Gastrocnemius medialis (tissue), 4 donors: ENCODE measurements around the gene ATP6V0B. TPM values are rescaled to one million over a fixed set of nuclear protein-coding genes. Genes with fewer than 3 reads are reported as not detected.
A peak's percentile ranks its signal among the peaks of the same experiment; 100 is the strongest.

ENCODE experiments used
- ATAC-seq, 2 donors: fragments of 150-250 bp; one replicate each; pipeline ENCODE4 v1.9.1; 2016
- DNase-seq, 2 donors: peaks; one replicate each; pipeline ENCODE4 v3.0.0-alpha.2; 2019
- H3K27ac ChIP-seq, 4 donors: fragments of 200-600 bp; sonication (generic); 1 replicate in 1 of 4; 2 replicates in 3 of 4; pipeline ENCODE4 v1.5.1; 2016 to 2018; ENCODE audit warnings: mild to moderate bottlenecking in 2 of 4, moderate library complexity in 1 of 4
- H3K27me3 ChIP-seq, 3 donors: fragments of 200-600 bp; sonication (generic) in 2 of 3; 1 replicate in 1 of 3; 2 replicates in 2 of 3; pipeline versions ENCODE4 v1.5.1 to v1.6.0; 2016 to 2019; ENCODE audit warnings: mild to moderate bottlenecking in 1 of 3, moderate library complexity in 1 of 3
- H3K36me3 ChIP-seq, 2 donors: fragments of 200-600 bp; sonication (generic) in 1 of 2; one replicate each; pipeline ENCODE4 v1.5.1; 2017 to 2018
- H3K4me1 ChIP-seq, 2 donors: fragments of 200-600 bp; sonication (generic) in 1 of 2; one replicate each; pipeline ENCODE4 v1.5.1; 2016 to 2017; ENCODE audit warnings: mild to moderate bottlenecking in 2 of 2
- H3K4me3 ChIP-seq, 4 donors: fragments of 200-600 bp; sonication (generic) in 3 of 4; 1 replicate in 1 of 4; 2 replicates in 3 of 4; pipeline ENCODE4 v1.5.1; 2016 to 2019; ENCODE audit warnings: mild to moderate bottlenecking in 2 of 4
- H3K9me3 ChIP-seq, 3 donors: fragments of 200-600 bp; sonication (generic) in 2 of 3; 1 replicate in 1 of 3; 2 replicates in 2 of 3; pipeline ENCODE4 v1.5.1; 2016 to 2019
- CTCF ChIP-seq, 5 experiments: fragments of 450-650 bp in 3 of 5; fragments of 200-600 bp in 2 of 5; sonication (generic) in 2 of 5; IDR thresholded peaks in 4 of 5; conservative IDR thresholded peaks in 1 of 5; 1 replicate in 4 of 5; 2 replicates in 1 of 5; pipeline ENCODE4 v1.5.1; 2016 to 2019; ENCODE audit warnings: antibody characterized with exemption in 5 of 5, mild to moderate bottlenecking in 3 of 5, moderate library complexity in 3 of 5
- POLR2A ChIP-seq, 2 donors: fragments of 450-650 bp; IDR thresholded peaks; one replicate each; pipeline ENCODE4 v1.6.1; 2017; ENCODE audit warnings: antibody characterized with exemption in 2 of 2, mild to moderate bottlenecking in 2 of 2, moderate library complexity in 2 of 2
- in situ Hi-C, 4 donors: fragments of 200-750 bp; cut with MboI; loops; one replicate each; pipeline versions ENCODE4 v1.15.0 to v1.8.0; 2017; ENCODE audit warnings: low sequenced_read_pairs in 4 of 4
- intact Hi-C: fragments of 100-400 bp; cut with DNase I; formaldehyde crosslinking; loops from one replicate; pipeline ENCODE4 v1.15.1; 2023; ENCODE audit warnings: low total_unique reads
- total RNA-seq, 4 donors: library from RNA; depleted of rRNA; stranded (reverse); fragments of >200 nt; gene quantifications; one replicate each; pipeline versions ENCODE4 v1.1.0 to v1.2.3, GENCODE V29; 2016

The ATP6V0B gene
- total RNA-seq, 4 donors from 2014 or later = 156 to 242 (median 195) TPM

GRCh38 chr1:43953361-43953760 is 21.4 kb upstream of the ATP6V0B start:
- in situ Hi-C loops = no loop called here
- DNase-seq (no peak), ATAC-seq (no peak)
- Histone ChIP-seq H3K4me3 (no peak overlapping the region), H3K9me3 (no peaks in the 10 kb centered on the region), H3K4me1 (peaks cover 72% of the 10 kb centered on the region in 2 donors), H3K36me3 (peaks cover 0 to 37% of the 10 kb centered on the region in 2 donors), H3K27me3 (no peaks in the 10 kb centered on the region), H3K27ac (peak overlapping the region; percentile 33 to 97 (median 73))
- TF ChIP-seq CTCF (IDR thresholded peaks at IDR 0.05 in 4 of 5, conservative IDR thresholded peaks at IDR 0.05 in 1 of 5) = no peak
- TF ChIP-seq POLR2A (IDR thresholded peaks at IDR 0.05) = no peak
- intact Hi-C loops = loop anchor here (5.0 kb wide), 1 partner anchor 824 kb away; the partner anchor contains the start of gene RPS8

GRCh38 chr1:43954036-43954435 is 20.7 kb upstream of the ATP6V0B start:
- no peaks in the 10 kb centered on the region for H3K27me3 ChIP-seq
- DNase-seq (no peak), ATAC-seq (no peak)
- intact Hi-C loops (loop anchor here (5.0 kb wide), 1 partner anchor 823 kb away; the partner anchor contains the start of gene RPS8), in situ Hi-C loops (no loop called here)
- TF ChIP-seq POLR2A (IDR thresholded peaks at IDR 0.05) = no peak
- TF ChIP-seq CTCF (IDR thresholded peaks at IDR 0.05 in 4 of 5, conservative IDR thresholded peaks at IDR 0.05 in 1 of 5) = no peak
- H3K9me3 ChIP-seq = no peaks in the 10 kb centered on the region
- H3K27ac ChIP-seq = peak overlapping the region in 3 of 4 donors; percentile 33 to 97 (median 56)
- H3K4me3 ChIP-seq = no peak overlapping the region
- peaks cover 65% of the 10 kb centered on the region in 2 donors for H3K4me1 ChIP-seq
- H3K36me3 ChIP-seq = peaks cover 0 to 44% of the 10 kb centered on the region in 2 donors

GRCh38 chr1:43956234-43956633 is 18.5 kb upstream of the ATP6V0B start:
- no peak overlapping the region for H3K4me3 ChIP-seq
- H3K36me3 ChIP-seq = peaks cover 0 to 54% of the 10 kb centered on the region in 2 donors
- intact Hi-C loops (no loop called here), in situ Hi-C loops (no loop called here)
- no peak for DNase-seq
- TF ChIP-seq POLR2A (IDR thresholded peaks at IDR 0.05) (no peak), CTCF (IDR thresholded peaks at IDR 0.05 in 4 of 5, conservative IDR thresholded peaks at IDR 0.05 in 1 of 5) (no peak)
- H3K27ac ChIP-seq = peak overlapping the region in 2 of 4 donors; percentile 26 to 72
- ATAC-seq = no peak
- H3K4me1 ChIP-seq = peaks cover 43 to 44% of the 10 kb centered on the region in 2 donors
- no peaks in the 10 kb centered on the region for H3K27me3 ChIP-seq
- H3K9me3 ChIP-seq = no peaks in the 10 kb centered on the region

GRCh38 chr1:43957407-43958040 is 17.2 kb upstream of the ATP6V0B start:
- no peaks in the 10 kb centered on the region for H3K9me3 ChIP-seq
- H3K4me1 ChIP-seq = peaks cover 30 to 31% of the 10 kb centered on the region in 2 donors
- ATAC-seq (peak in 1 of 2 donors; percentile 78), DNase-seq (peak in 1 of 2 donors; percentile 69)
- intact Hi-C loops = no loop called here
- H3K36me3 ChIP-seq = peaks cover 0 to 67% of the 10 kb centered on the region in 2 donors
- TF ChIP-seq CTCF (IDR thresholded peaks at IDR 0.05 in 4 of 5, conservative IDR thresholded peaks at IDR 0.05 in 1 of 5) (no peak), POLR2A (IDR thresholded peaks at IDR 0.05) (no peak)
- H3K27me3 ChIP-seq = no peaks in the 10 kb centered on the region
- in situ Hi-C loops = no loop called here
- H3K4me3 ChIP-seq = no peak overlapping the region
- peak overlapping the region; percentile 9 to 72 (median 44) for H3K27ac ChIP-seq
